GM12801 (cell line): ENCODE results near the gene FARP1.

Experiments used
- TF ChIP-seq, protein P1 (sequence below): IDR thresholded peaks from one replicate; pipeline ENCODE4 v1.5.1; 2011; ENCODE audit warnings: control low read depth; ENCODE audit not compliant: insufficient read length; ENCODE audit errors: extremely low read depth

FARP1 gene

GRCh38 chr13:98236197-98236596 is 93.3 kb downstream of the FARP1 start:
- TF ChIP-seq, protein P1, sequence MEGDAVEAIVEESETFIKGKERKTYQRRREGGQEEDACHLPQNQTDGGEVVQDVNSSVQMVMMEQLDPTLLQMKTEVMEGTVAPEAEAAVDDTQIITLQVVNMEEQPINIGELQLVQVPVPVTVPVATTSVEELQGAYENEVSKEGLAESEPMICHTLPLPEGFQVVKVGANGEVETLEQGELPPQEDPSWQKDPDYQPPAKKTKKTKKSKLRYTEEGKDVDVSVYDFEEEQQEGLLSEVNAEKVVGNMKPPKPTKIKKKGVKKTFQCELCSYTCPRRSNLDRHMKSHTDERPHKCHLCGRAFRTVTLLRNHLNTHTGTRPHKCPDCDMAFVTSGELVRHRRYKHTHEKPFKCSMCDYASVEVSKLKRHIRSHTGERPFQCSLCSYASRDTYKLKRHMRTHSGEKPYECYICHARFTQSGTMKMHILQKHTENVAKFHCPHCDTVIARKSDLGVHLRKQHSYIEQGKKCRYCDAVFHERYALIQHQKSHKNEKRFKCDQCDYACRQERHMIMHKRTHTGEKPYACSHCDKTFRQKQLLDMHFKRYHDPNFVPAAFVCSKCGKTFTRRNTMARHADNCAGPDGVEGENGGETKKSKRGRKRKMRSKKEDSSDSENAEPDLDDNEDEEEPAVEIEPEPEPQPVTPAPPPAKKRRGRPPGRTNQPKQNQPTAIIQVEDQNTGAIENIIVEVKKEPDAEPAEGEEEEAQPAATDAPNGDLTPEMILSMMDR: no peak

DNA sequence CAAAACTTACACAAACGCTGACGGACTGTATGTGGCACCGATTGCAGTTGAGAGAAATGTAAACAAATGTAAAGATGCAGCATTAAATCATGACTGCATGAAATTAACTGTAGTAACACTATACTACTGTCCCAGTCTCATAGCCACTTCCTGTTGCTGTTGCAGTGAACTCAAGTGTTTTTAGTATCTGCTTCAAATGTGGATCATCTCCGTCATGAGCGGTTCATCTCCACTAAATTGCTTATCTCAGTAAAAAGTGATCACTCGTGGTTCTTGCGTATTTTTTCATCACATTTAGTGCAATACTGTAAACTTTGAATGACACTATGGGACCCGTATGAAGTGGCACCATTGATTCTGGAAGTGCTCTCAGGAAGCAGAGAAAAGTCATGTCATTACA is 94.4 kb downstream of the FARP1 start:
- TF ChIP-seq, protein P1: no peak

DNA sequence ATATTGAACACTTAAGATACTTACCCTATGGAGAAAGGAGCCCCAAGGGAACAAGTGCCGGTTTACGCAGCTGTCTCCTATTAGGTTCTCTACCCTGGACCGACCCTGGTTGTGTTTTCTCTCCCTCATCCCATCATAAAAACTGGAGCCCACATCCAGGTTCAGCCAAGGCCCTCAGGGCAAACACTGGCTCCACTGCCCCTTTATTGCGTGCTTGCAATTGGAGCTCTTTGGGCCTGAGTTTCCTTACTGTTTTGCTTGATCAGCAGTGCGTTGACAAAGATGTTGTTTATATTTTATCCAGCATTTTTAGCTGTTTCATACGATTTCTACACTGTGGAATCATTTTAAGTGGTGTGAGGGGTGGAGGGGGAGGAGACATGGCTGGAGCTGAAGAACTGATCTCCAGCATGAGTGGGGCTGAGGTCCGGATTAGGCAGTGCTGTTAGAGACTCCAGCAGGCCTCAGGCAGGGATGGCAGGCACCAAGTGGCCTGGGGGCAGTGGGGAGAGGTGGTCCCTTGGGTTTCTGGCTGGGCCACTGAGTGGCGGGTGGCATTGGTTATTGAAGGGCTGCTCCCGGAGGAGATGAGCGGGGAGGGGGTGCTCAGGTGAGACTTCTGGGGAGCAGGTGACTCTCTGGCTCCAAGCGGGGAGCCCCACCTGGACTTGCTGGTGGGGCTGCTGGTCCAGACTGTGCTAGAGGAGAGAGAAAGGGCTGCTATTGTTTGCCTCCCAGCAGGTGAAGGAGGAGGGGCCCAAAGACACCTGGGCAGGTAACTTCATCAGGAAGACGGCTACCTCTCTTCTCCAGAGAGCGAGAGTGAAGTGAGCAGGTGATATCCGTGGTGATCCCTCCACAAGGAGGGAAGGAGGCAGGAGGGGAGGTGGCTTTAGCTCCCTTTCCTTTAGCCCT is 96.5 kb downstream of the FARP1 start:
- TF ChIP-seq, protein P1: no peak

DNA sequence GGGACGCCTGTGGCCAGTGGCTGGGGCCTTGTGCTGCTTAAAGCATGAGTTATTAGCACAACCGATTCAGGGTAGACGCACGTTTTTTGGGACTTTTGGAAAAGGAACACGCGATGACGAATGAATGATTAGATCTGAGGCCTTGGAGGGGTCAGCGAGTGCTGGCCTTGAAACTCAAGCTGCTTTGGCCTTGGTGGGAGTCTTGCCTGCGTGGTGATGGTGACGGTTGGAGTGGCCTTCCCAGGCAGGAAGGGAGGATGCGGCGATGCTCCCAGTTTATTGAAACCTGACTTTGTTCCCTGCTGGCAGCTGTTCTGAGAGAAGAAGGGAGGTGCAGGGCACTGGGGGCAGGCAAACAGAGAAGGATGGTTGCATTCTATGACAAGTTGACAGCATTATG is 97.2 kb downstream of the FARP1 start:
- TF ChIP-seq, protein P1: no peak

DNA sequence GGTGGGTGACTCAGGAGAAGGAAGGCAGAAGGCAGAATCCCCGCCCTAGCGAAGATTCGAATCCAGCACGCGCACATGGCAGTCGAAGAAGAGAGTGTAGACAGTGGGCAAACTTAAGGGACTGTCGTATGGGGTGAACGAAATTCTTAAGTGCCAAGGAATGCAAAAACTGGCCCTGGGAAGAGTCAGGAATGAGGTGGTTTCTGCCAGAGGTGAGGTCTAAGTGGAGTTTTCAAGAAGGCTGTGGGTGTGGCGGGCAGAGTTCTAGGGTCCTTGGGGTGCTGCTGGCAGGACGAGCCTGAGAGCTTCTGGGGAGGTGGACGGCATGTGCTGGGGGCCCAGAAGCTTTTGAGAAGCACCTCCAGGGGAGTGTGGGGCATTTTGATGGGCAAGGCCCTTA is 98.1 kb downstream of the FARP1 start:
- TF ChIP-seq, protein P1: no peak

DNA sequence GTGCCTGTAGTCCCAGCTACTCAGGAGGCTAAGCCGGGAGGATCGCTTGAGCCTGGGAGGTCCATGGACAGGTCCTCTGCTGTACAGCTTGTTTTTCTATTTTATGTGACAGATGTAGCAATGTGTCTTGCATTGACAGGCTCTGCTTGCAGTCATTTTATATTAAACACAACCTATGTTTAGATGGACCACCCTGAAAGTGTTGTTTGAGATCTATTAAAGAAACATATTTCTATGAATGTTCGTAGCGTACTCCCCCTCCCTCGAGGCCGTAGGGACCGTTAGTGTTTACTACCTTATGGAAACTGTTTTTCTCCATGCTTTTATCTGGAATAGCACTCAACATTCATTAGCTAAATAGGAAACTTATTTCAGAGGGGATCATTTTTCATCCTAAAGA is 99.1 kb downstream of the FARP1 start:
- TF ChIP-seq, protein P1: no peak

- TF ChIP-seq, protein P1: no peak
Measured at GRCh38 chr13:98242403-98242802, 99.5 kb downstream of the FARP1 start.
